HG03045 (cell line): ENCODE data around the gene LOXL1.
"Not testable (repeated sequence)": the region's sequence is repeated elsewhere in the genome, so short reads cannot be mapped to it uniquely, and the experiment has no call there.

Source experiments
- ATAC-seq: cut with Tn5 transposase; IDR thresholded peaks from one replicate; pipeline ENCODE4 v1.9.1; 2021; ENCODE audit warnings: mild to moderate bottlenecking, moderate library complexity; ENCODE audit not compliant: unreplicated experiment

LOXL1 gene

GRCh38 chr15:73951601-73952000 is 25.3 kb downstream of the LOXL1 start:
- no peak for ATAC-seq

DNA sequence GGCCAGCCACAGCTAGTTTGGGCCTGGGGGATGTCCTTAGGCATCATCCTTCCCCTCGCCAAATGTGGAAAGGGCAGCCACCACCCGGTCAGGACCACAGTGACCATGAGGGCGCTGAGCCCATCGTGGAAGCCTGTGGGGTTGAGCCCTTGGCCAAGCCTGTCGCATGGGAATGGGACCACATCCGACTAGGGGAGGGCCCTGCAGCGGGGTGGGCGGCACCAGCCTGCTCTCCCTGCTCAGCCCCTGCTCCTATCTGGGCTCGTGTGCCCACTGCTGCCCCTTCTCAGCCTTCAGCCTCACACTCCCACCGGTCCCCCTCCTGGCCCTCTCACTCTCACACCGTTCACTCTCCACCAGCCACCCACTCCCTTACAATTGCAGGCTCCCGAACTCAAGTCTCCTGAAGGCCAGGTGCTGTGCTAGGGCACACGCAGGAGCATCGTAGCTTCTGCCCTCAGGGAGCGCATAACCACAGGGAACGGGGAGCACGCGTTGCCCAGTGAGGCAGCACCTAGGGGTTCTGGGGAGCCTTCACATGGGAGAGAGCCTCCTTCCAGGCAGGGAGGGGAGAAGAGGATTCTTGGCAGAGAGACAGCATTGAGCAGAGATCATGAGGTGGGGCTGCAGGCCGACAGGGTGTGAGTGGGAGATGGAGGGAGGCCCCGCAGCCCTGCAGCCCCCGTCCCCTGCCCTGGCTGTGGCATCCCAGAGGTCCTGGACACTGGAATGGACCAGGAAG is 26.1 kb downstream of the LOXL1 start:
- no peak for ATAC-seq

DNA sequence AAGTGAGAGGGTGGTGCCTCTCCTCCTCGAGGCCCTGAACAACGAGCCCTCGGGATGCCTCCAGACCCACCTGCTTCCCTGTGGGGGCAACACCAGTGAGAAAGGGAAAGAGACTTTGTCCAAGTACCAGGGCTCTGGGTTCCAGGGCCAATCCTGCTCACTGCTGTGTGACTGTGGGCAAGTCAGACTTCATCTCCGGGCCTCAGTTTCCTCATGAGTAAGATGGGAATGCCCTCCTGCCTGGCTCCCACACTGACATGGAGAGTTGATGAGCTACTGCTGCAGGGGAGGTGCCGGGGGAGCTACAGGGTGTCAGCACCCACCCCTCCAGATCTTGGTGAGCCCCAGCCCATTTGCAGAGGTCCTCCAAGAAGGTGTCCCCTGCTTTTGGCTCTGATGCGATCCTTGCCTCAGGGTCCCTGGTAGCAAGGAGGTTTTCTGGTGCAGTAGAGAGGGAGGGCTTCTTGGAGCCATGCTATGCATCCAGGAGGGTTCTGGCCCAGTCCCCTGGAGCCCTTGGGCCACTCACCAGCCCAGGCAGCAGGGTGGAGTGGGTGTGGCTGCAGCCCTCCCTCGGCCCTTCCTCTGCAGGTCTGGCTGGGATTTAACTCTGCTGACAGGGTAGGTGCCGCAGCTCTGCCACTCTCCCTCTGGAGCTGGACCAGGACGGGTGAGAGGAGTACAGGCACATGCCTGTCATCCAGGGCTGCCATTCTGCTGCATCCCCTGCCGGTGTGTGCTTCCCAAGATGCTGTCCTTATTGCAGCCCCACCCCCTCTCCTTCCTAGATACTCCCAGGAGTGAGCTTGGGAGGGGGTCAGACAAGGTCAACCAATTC is 26.9 kb downstream of the LOXL1 start:
- ATAC-seq, result no peak

DNA sequence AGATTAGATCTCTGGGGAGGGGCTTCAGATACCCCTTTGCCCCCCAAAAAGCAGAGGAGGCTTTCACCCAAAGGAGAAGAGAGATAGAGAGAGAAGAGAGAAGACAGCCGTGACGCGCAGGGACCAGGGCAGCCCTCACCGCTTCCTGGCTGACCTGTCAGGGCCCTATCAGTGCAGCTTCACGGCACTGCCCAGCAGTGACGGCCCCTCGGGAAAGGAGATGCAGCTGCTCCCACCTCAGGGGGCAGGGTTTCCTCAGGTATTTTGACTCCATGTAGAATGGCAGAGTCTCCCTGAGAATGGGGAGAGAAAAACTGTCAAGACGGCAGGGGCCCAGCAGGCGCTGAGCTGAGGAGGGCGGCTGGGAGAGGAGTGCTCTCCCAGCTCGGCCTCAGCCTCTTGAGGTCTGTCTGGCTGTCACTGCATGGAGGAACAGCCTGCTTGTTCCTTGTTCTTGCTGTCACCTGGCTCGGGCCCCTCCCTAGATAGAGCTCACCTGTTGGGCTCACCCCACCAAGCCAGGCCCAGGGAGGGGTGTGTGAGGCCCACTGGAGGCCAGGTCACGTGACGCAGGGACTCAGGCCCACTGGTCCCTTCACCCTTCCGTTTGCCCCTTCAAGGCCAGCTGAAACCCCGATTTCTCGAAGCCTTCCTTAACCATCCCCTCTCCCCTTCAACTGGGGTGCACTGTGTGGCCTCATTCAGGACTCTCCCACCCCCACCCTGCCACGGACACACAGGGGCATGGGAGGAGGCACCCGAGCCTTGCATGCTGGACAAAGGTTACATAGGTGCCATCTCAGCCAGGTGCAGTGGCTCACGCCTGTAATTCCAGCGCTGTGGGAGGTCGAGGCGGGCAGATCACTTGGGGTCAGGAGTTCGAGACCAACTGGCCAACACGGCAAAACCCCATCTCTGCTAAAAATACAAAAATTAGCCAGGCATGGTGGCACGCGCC is 28.2 kb downstream of the LOXL1 start:
- no peak for ATAC-seq

DNA sequence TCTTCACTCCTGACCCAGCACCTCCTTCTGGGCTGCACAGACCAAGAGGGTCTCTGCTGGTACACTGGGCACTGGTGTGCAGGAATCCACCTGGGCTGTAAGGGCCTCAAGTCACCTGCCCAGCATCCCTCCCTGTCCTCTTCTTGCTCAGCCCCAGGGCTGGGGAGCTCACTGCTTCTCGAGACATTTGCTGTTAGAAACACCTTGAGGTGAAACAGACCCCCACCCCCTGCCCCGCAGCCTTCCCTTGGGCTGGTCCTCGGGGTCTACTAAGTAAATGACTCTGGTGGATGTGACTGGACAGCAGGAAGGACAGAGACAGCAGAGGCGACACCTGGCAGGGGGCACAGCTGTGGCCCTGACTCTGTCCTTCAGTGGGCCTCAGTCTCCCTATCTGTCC is 29.1 kb downstream of the LOXL1 start:
- ATAC-seq, result no peak

DNA sequence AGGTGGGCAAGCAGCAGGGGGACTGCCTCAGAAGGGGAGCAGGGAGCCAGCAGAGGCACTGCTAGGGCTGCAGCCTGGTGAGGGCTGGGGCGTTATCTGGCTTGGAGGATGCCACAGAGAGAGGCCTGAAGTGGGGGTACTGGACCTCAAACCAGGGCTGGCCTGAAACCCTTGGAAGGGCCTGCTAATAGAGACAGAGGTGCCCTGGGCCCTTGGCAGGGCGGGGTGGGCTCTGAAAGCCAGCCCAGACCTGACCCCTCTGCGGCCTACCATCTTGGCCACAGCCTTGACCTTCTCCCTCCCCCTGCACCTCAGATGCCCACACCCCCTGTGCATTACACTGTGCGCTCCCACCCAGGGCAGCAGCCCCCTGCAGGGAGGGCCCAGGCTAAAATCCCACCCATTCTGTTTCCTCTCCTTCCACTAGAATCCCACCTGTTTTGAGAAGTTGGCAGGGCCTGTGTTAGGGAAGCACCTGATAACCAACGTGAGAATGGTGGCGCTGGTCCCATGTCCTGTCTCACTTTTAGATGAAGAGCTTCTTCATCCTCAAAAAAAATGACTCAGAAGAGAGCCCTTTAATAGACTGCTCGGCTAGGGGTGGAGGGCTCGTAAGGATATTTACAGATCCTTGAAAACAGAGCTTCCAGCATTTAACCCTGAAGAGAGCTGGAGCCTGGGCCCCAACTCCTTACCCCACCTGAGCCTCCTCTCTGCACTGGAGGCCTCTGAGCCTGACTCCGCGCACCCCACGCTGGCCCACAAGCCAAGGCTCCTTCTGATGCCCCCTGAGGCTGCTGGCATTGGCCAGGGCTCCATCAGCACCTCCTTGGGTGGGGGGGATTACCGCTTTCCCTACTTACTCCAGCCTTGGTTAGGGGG is 29.8 kb downstream of the LOXL1 start:
- no peak for ATAC-seq

DNA sequence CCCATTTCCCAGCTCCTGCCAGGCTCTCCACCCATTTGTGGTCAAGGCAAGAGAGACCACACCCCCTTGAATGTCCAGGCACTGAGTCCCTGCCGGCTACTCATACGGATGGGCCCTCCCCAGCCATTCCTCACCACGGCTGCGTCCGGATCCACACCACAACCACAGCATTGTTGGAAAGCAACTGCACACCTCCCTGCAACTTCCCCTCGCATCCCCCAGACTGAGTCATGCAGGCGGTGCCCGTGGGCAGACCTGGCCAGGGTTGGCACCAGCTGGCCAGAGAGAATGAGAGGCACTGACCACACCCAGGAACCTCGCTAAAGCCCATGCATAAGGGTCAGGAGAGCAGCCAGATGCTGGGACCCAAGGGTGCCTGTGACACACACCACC is 30.5 kb downstream of the LOXL1 start:
- ATAC-seq, result no peak

- no peak for ATAC-seq
Measured at GRCh38 chr15:73957276-73957675, 31.0 kb downstream of the LOXL1 start.

DNA sequence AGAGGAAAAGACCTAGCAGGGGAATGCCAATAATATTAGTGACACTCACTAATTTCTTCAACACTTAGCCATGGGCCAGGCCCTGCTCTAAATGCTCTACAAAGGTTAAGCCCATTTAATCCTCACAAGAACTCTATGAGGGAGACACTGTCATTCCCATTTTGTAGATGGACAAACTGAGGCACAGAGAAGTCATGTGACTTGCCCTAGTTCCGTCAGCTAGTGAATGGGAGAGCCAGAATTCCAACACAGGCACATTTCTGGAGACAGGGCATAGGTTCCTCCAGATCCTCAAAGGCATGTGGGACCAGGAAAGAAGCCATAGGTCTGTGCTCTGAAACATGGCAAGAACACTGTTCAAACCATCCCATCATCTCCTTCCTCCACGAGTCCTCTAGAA is 31.5 kb downstream of the LOXL1 start:
- ATAC-seq, result no peak

DNA sequence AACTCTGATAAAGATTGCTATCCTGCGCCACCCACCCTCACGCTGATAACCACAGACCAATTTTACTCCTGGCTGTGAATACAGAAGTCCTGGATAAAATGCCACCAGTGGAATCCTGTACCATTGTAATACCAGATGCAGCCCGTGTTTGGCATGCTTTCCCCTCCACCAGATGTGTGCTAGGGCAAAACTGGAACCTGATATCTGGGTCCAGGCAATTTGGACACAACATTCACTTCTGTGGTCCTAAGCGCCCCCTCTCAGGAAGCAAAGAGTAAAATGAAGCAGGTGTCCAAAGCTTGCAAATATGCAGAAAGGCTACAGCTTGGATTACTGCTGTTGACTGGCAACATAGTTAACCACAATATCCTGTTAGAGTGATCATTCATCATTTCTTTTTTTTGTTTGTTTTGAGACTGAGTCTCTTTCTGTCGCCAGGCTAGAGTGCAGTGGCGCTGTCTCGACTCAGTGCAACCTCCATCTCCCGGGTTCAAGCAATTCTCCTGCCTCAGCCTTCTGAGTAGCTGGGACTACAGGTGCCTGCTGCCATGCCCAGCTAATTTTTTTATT is 32.8 kb downstream of the LOXL1 start:
- no peak for ATAC-seq

DNA sequence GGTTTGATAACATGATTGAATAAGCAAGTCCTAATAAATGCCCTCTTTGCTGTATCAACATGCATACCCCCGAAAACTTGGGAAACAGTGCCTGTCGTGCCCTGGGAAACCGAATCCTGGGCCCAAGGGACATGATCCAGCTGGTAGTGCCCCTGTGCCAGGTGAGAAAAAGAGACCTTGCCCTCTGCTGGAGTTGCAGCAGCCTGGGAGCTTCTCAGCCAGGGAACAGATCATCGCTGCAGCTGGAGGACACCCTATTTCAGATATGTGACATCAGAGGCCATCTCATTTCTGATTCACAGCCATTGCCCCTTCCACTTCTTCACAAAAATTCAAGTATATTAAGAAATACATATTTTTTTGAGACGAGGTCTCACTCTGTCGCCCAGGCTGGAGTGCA is 33.5 kb downstream of the LOXL1 start:
- ATAC-seq, result no peak

- ATAC-seq, result not testable (repeated sequence)
Measured at GRCh38 chr15:73960472-73961070, 34.3 kb downstream of the LOXL1 start.

- ATAC-seq, result no peak
Measured at GRCh38 chr15:73962433-73962832, 36.2 kb downstream of the LOXL1 start.

DNA sequence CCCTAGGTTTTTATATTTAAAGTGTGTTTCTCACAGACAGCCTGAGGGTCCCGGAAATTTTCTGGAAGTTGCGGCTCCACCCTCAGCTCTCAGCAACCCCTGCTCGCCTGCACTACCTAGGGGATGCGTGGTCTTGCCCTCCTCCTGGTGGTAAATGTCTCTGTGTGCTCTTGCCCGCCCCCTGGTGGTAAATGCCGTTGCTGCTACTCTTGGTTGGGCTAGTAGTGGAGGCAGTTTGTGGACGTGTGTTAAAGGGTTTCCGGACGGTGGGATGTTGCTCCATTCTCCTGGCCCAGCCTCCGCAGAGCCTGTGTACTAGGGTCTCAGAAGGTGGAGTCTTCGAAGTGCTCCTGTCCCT is 38.5 kb downstream of the LOXL1 start:
- peak; percentile 50 for ATAC-seq

DNA sequence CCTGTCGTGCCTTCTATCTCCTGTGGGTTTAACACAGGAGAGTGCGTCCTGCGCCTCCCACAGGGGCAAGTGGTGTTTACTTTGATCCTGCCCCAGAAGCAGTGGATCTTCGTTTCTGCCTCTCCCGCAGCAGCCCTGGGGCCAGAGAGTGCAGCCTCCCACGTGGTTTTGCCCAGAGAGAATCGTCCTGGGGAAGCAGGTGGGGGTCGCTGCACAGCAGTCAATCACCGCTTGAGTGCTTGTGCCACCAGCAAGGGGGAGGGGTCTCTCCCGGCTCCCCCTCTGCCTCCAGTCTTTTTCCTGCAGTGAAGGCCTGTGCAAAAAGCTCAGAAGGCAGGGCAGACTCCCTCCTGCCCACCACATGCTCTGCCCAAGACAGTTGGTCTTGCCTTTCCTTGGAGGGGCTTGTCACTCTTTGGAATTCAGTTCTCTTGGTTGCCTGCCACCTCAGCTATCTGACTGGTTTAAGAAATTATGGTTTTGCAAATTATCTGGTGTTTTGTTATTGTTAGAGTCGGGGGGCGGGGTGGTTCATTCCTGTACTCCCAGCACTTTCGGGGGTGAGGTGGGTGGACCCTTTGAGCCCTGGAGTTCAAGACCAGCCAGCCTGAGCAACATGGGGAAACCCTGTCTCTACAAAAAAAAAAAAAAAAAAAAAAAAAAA is 39.0 kb downstream of the LOXL1 start:
- ATAC-seq, result peak; percentile 43

GRCh38 chr15:73965758-73966113 is 39.5 kb downstream of the LOXL1 start:
- peak; percentile 46 for ATAC-seq

DNA sequence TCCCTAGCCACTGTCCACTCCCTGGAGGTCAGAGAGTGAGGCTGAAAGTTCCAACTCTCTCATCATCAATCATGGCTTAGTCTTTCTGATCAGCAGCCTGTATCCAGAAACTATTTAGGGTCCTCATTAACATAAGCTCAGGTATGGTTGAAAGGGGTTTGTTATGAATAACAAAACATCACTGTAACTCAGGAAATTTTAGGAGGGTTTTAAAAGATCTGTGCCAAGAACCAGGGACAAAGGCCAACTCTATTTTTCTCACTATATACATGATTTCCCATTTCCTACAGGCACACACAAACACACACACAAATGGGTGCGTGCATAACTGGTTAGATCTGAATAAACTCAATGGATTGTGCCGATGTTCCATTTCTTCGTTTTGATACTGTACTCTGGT is 42.2 kb downstream of the LOXL1 start:
- no peak for ATAC-seq

DNA sequence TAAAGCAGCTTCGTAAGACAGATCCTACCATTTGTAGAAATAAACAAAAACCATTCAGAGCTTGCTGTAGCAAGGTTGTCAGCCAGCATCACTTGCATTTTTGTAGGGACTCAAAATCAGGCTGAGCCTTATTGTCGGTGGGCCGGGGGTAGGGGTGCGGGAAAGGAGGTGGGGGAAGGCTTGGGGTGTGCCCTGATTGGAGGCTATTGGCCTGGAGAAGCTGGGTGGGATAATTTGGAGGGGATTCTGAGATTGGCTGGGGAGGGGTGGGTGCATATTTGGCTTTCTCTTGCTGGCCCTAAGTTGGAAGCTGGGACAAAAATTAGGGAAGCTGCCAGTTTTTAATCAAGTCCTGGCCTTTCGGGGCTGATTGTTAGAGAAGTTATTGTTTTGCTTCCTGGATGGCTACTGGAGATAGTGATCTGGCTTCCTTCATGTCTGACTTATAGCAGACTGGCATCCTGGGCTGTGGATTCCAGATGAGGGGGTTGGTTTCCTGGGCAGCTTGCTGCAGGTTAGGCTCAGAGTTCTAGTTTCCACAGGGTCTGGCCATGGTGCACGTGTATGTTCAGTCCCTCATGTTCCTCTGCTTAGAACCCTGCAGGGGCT is 43.0 kb downstream of the LOXL1 start:
- ATAC-seq, result no peak
